GM23338 (cell line): ENCODE data around the gene MDM4. TPM values are rescaled to one million over a fixed set of nuclear protein-coding genes. Genes with fewer than 3 reads are reported as not detected.

ENCODE experiments used
- ATAC-seq: fragments of 200-7000 bp; cut with Tn5 transposase; 3 replicates; pipeline ENCODE4 v1.9.1; 2020
- DNase-seq: peaks from one replicate; pipeline ENCODE4 v3.0.0-alpha.2; 2015; ENCODE audit warnings: low spot score
- H2AFZ ChIP-seq: fragments of 200-600 bp; sonication (generic); 2 replicates; pipeline ENCODE4 v1.8.0; 2016; ENCODE audit warnings: antibody characterized with exemption, mild to moderate bottlenecking, moderate library complexity
- H3F3A ChIP-seq: fragments of 200-600 bp; sonication (generic); replicated peaks from 2 replicates; pipeline ENCODE4 v1.8.0; 2017; ENCODE audit warnings: antibody characterized with exemption, mixed run types, low read depth
- H3K27ac ChIP-seq: fragments of 200-600 bp; sonication (generic); 2 replicates; pipeline ENCODE4 v1.6.1; 2016; ENCODE audit warnings: low read depth
- H3K27me3 ChIP-seq: fragments of 200-600 bp; sonication (generic); 2 replicates; pipeline ENCODE4 v1.8.0; 2016; ENCODE audit warnings: mild to moderate bottlenecking, mixed run types, moderate library complexity; ENCODE audit not compliant: insufficient read depth
- H3K36me3 ChIP-seq: fragments of 200-600 bp; sonication (generic); 2 replicates; pipeline ENCODE4 v1.8.0; 2016; ENCODE audit warnings: mild to moderate bottlenecking; ENCODE audit not compliant: insufficient read depth
- H3K4me1 ChIP-seq: fragments of 200-600 bp; sonication (generic); 2 replicates; pipeline ENCODE4 v1.8.0; 2016; ENCODE audit warnings: mild to moderate bottlenecking, moderate library complexity; ENCODE audit not compliant: insufficient read depth
- H3K4me2 ChIP-seq: fragments of 200-600 bp; sonication (generic); 2 replicates; pipeline ENCODE4 v1.7.1; 2017; ENCODE audit warnings: mixed run types
- H3K4me3 ChIP-seq: fragments of 200-600 bp; sonication (generic); 2 replicates; pipeline ENCODE4 v1.6.1; 2016; ENCODE audit warnings: mixed run types
- H3K79me2 ChIP-seq: fragments of 200-600 bp; sonication (generic); replicated peaks from 2 replicates; pipeline ENCODE4 v1.8.0; 2017; ENCODE audit warnings: mild to moderate bottlenecking; ENCODE audit not compliant: insufficient read depth
- H3K9me2 ChIP-seq: fragments of 200-600 bp; sonication (generic); 2 replicates; pipeline ENCODE4 v1.8.0; 2017; ENCODE audit not compliant: insufficient read depth
- H4K20me1 ChIP-seq: fragments of 200-600 bp; sonication (generic); replicated peaks from 2 replicates; pipeline ENCODE4 v1.8.0; 2017; ENCODE audit warnings: mild to moderate bottlenecking; ENCODE audit not compliant: insufficient read depth
- H3K27ac Mint-ChIP-seq: 2 replicates; pipeline ENCODE4 v1.8.0; 2020; ENCODE audit warnings: inconsistent platforms, mild to moderate bottlenecking, moderate library complexity, mixed read lengths
- H3K27me3 Mint-ChIP-seq: 3 replicates; pipeline ENCODE4 v1.8.0; 2022; ENCODE audit warnings: low read depth, mild to moderate bottlenecking, moderate library complexity, mixed read lengths, inconsistent platforms; ENCODE audit not compliant: insufficient read depth, poor library complexity
- H3K36me3 Mint-ChIP-seq: 3 replicates; pipeline ENCODE4 v1.8.0; 2021; ENCODE audit warnings: low read depth, mild to moderate bottlenecking, inconsistent platforms, moderate library complexity, mixed read lengths
- H3K4me1 Mint-ChIP-seq: 3 replicates; pipeline ENCODE4 v1.8.0; 2020; ENCODE audit warnings: mild to moderate bottlenecking, inconsistent platforms, mixed read lengths
- H3K4me3 Mint-ChIP-seq: 3 replicates; pipeline ENCODE4 v1.8.0; 2021; ENCODE audit warnings: moderate library complexity, mild to moderate bottlenecking, inconsistent platforms, mixed read lengths
- H3K9me3 Mint-ChIP-seq: 3 replicates; pipeline ENCODE4 v1.8.0; 2020; ENCODE audit warnings: moderate library complexity, mild to moderate bottlenecking, inconsistent platforms, mixed read lengths
- CREB1 ChIP-seq: fragments of 250-450 bp; sonication (Bioruptor Pico); IDR thresholded peaks from 2 replicates; pipeline ENCODE4 v1.5.0; 2020; ENCODE audit warnings: low read depth, mild to moderate bottlenecking, moderate library complexity
- CTCF ChIP-seq, 2 experiments: fragments of 200-600 bp in 1 of 2; sonication (generic) in 1 of 2; conservative IDR thresholded peaks; 2 replicates each; pipeline versions ENCODE4 v1.5.1 to v1.6.1; 2016 to 2017; ENCODE audit warnings: antibody characterized with exemption in 2 of 2, low read depth in 2 of 2, mild to moderate bottlenecking in 2 of 2, moderate library complexity in 1 of 2
- EZH2 ChIP-seq: fragments of 200-600 bp; sonication (generic); IDR thresholded peaks from one replicate; pipeline ENCODE4 v1.8.0; 2017; ENCODE audit warnings: antibody characterized with exemption, mild to moderate bottlenecking, low read depth; ENCODE audit not compliant: unreplicated experiment
- JUNB ChIP-seq: IDR thresholded peaks from one replicate; pipeline ENCODE4 v1.6.1; 2016; ENCODE audit warnings: antibody characterized with exemption; ENCODE audit not compliant: unreplicated experiment
- NANOG ChIP-seq: IDR thresholded peaks from 2 replicates; pipeline ENCODE4 v1.6.1; 2016; ENCODE audit warnings: antibody characterized with exemption, borderline replicate concordance
- REST ChIP-seq: IDR thresholded peaks from one replicate; pipeline ENCODE4 v1.6.1; 2018; ENCODE audit warnings: antibody characterized with exemption; ENCODE audit not compliant: unreplicated experiment
- STAT1 ChIP-seq: IDR thresholded peaks from one replicate; pipeline ENCODE4 v1.6.1; 2016; ENCODE audit warnings: antibody characterized with exemption; ENCODE audit not compliant: unreplicated experiment
- ZNF114 ChIP-seq: fragments of 250-450 bp; sonication (Bioruptor Pico); IDR thresholded peaks from 2 replicates; pipeline ENCODE4 v1.5.0; 2020; ENCODE audit warnings: mild to moderate bottlenecking, moderate library complexity
- ZNF331 ChIP-seq: fragments of 250-450 bp; sonication (Bioruptor Pico); IDR thresholded peaks from 2 replicates; pipeline ENCODE4 v1.5.0; 2020; ENCODE audit warnings: low read depth, mild to moderate bottlenecking, moderate library complexity
- ZNF462 ChIP-seq: fragments of 250-450 bp; sonication (Bioruptor Pico); IDR thresholded peaks from 2 replicates; pipeline ENCODE4 v1.5.0; 2020; ENCODE audit warnings: mild to moderate bottlenecking, moderate library complexity
- polyA plus RNA-seq: library from polyadenylated mRNA; unstranded; fragments of >200 nt; fragmentation: Nextera tagmentation; extraction: Ambion mirVana; gene quantifications from 2 replicates; pipeline ENCODE4 v1.2.1, GENCODE V29; 2016
- total RNA-seq: library from RNA; depleted of rRNA; stranded (reverse); fragments of >200 nt; shearing (Covaris generic); gene quantifications from 2 replicates; pipeline ENCODE4 v1.2.3, GENCODE V29; 2014

Gene MDM4
- total and polyA plus RNA-seq, 2 experiments from 2014 or later = 24.8 to 56.1 TPM

- TF ChIP-seq ZNF462 (CRISPR knock-in tag) (no peak), NANOG (no peak), CTCF (conservative IDR thresholded peaks at IDR 0.05; ENCODE audit: low read depth in 2 of 2) (no peak), ZNF331 (CRISPR knock-in tag) (no peak)
Measured at GRCh38 chr1:204567071-204567470, 50.9 kb downstream of the MDM4 start (continued).

GRCh38 chr1:204568576-204569315 is 52.5 kb downstream of the MDM4 start:
- DNase-seq (no peak), ATAC-seq (no peak)
- no peak overlapping the region for H2AFZ ChIP-seq
- H4K20me1 ChIP-seq = no peaks in the 10 kb centered on the region
- H3K4me1 ChIP-seq = peaks cover 54% of the 10 kb centered on the region
- H3K27me3 ChIP-seq = no peaks in the 10 kb centered on the region
- peaks cover 68% of the 10 kb centered on the region for H3K4me1 Mint-ChIP-seq
- H3K4me3 Mint-ChIP-seq = no peak overlapping the region
- H3K27ac Mint-ChIP-seq = no peak overlapping the region
- peaks cover 6% of the 10 kb centered on the region for H3K27me3 Mint-ChIP-seq
- H3K36me3 Mint-ChIP-seq = no peaks in the 10 kb centered on the region
- no peaks in the 10 kb centered on the region for H3K79me2 ChIP-seq
- no peak overlapping the region for H3K4me3 ChIP-seq
- H3K27ac ChIP-seq = no peak overlapping the region
- 0 out of 2 replicates have a peak, but pooled peaks cover 5% of the 10 kb centered on the region for H3F3A ChIP-seq
- H3K9me2 ChIP-seq = no peaks in the 10 kb centered on the region
- no peaks in the 10 kb centered on the region for H3K36me3 ChIP-seq
- no peaks in the 10 kb centered on the region for H3K9me3 Mint-ChIP-seq
- H3K4me2 ChIP-seq = no peak overlapping the region
- TF ChIP-seq EZH2 = no peak
- no peak for TF ChIP-seq ZNF114
- no peak for TF ChIP-seq CTCF (conservative IDR thresholded peaks at IDR 0.05; ENCODE audit: low read depth in 2 of 2)
- no peak for TF ChIP-seq REST
- no peak for TF ChIP-seq JUNB
- TF ChIP-seq CREB1 (CRISPR knock-in tag) = no peak
- TF ChIP-seq STAT1 = no peak
